ENCODE data around the gene DHRS4. TPM values are rescaled to one million over a fixed set of nuclear protein-coding genes. Genes with fewer than 3 reads are reported as not detected.

Gene DHRS4
- total and polyA plus RNA-seq, 2 of the 13 experiments (the other 11 are each of a cell fraction or from before 2014, with no cell fraction given), result 23.9 to 45.1 TPM

DNA sequence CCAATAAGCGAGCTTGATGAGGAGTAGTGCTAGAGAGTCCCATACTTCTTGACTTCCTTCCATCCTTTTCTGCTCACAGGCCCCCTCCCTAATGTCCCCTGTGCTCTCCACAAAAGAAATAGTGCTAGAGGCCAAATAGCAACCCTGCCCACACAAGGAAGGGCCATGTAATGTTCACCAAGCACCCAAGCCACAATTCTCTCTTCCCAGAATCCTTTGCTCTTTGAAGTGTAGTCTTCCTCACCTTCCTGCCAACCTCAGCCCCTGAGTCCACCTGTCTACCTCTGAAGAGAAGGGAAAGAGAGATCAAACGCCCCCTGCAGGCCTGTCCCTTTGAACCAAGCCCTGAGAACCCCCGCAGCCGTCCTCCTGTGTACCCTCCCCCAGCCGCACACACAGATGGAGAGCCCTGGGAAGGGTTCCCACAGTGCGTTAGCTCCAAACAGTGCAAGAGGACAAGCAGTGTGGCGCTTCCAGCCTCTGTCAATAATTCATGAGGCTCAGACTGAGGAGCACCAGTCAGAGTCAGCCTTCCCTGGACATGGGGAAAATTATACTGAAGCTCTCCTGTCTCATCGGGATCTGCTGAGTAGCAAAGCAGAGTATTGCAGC lies 1.9 kb upstream of the DHRS4 start (continued):
- TF ChIP-seq WIZ (CRISPR knock-in tag; IDR thresholded peaks at IDR 0.05), result peak; percentile 79; the same call in 1 of the 2 replicates
- TF ChIP-seq, protein P1, sequence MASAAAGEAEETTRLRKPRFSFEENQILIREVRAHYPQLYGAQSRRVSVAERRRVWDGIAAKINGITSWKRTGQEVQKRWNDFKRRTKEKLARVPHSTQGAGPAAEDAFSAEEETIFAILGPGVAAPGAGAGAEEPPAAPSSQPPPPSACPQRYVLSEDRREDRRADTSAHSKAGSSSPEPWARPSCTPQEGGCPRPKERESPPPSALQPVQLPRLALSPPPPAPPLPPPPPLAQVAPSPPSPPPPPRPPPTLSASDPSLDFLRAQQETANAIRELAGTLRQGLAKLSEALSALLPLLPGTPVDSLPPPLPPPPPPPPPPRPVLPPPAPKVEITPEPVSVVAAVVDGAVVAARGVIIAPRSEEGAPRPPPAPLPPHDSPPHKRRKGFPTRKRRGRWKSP (CRISPR knock-in tag; IDR thresholded peaks at IDR 0.05), result peak; percentile 79; the same call in 1 of the 2 replicates
- no peak for TF ChIP-seq ZFP82 (CRISPR knock-in tag; IDR thresholded peaks at IDR 0.05; ENCODE audit: borderline replicate concordance)
- peak; percentile 88 for TF ChIP-seq ZNF263 (CRISPR knock-in tag; IDR thresholded peaks at IDR 0.05)
- TF ChIP-seq, protein P2, sequence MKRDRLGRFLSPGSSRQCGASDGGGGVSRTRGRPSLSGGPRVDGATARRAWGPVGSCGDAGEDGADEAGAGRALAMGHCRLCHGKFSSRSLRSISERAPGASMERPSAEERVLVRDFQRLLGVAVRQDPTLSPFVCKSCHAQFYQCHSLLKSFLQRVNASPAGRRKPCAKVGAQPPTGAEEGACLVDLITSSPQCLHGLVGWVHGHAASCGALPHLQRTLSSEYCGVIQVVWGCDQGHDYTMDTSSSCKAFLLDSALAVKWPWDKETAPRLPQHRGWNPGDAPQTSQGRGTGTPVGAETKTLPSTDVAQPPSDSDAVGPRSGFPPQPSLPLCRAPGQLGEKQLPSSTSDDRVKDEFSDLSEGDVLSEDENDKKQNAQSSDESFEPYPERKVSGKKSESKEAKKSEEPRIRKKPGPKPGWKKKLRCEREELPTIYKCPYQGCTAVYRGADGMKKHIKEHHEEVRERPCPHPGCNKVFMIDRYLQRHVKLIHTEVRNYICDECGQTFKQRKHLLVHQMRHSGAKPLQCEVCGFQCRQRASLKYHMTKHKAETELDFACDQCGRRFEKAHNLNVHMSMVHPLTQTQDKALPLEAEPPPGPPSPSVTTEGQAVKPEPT (CRISPR knock-in tag; IDR thresholded peaks at IDR 0.05; ENCODE audit: low read depth), result peak; percentile 37; the same call in 1 of the 2 replicates
- TF ChIP-seq ZNF792 (CRISPR knock-in tag; IDR thresholded peaks at IDR 0.05), result peak; percentile 28; the same call in 1 of the 2 replicates
- 0 out of 2 replicates have a peak, but pooled peaks have one; percentile 15 for TF ChIP-seq KLF12 (CRISPR knock-in tag; IDR thresholded peaks at IDR 0.05; ENCODE audit: borderline replicate concordance)
- TF ChIP-seq ZFX (CRISPR knock-in tag; IDR thresholded peaks at IDR 0.05; ENCODE audit: low read depth), result no peak; the same call in 1 of the 2 replicates
- no peak; the same call in 1 of the 2 replicates for TF ChIP-seq ZNF589 (CRISPR knock-in tag; conservative IDR thresholded peaks at IDR 0.05)
- TF ChIP-seq ZNF230 (CRISPR knock-in tag; IDR thresholded peaks at IDR 0.05), result 0 out of 2 replicates have a peak, but pooled peaks have one; percentile 16
- TF ChIP-seq, protein P3, sequence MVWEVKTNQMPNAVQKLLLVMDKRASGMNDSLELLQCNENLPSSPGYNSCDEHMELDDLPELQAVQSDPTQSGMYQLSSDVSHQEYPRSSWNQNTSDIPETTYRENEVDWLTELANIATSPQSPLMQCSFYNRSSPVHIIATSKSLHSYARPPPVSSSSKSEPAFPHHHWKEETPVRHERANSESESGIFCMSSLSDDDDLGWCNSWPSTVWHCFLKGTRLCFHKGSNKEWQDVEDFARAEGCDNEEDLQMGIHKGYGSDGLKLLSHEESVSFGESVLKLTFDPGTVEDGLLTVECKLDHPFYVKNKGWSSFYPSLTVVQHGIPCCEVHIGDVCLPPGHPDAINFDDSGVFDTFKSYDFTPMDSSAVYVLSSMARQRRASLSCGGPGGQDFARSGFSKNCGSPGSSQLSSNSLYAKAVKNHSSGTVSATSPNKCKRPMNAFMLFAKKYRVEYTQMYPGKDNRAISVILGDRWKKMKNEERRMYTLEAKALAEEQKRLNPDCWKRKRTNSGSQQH (CRISPR knock-in tag; IDR thresholded peaks at IDR 0.05; ENCODE audit: low read depth), result no peak
- TF ChIP-seq, protein P4, sequence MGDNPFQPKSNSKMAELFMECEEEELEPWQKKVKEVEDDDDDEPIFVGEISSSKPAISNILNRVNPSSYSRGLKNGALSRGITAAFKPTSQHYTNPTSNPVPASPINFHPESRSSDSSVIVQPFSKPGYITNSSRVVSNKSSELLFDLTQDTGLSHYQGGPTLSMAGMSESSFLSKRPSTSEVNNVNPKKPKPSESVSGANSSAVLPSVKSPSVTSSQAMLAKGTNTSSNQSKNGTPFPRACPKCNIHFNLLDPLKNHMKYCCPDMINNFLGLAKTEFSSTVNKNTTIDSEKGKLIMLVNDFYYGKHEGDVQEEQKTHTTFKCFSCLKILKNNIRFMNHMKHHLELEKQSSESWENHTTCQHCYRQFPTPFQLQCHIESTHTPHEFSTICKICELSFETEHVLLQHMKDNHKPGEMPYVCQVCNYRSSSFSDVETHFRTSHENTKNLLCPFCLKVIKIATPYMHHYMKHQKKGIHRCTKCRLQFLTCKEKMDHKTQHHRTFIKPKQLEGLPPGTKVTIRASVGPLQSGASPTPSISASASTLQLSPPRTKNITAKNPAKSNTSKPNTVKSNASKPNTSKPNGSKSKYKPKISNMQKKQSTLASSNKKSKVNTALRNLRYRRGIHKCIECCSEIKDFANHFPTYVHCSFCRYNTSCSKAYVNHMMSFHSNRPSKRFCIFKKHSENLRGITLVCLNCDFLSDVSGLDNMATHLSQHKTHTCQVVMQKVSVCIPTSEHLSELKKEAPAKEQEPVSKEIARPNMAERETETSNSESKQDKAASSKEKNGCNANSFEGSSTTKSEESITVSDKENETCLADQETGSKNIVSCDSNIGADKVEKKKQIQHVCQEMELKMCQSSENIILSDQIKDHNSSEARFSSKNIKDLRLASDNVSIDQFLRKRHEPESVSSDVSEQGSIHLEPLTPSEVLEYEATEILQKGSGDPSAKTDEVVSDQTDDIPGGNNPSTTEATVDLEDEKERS (CRISPR knock-in tag; IDR thresholded peaks at IDR 0.05), result 0 out of 2 replicates have a peak, but pooled peaks have one; percentile 64
- no peak; the same call in 1 of the 2 replicates for TF ChIP-seq ZSCAN20 (CRISPR knock-in tag; IDR thresholded peaks at IDR 0.05; ENCODE audit: borderline replicate concordance)
- TF ChIP-seq, protein P5, sequence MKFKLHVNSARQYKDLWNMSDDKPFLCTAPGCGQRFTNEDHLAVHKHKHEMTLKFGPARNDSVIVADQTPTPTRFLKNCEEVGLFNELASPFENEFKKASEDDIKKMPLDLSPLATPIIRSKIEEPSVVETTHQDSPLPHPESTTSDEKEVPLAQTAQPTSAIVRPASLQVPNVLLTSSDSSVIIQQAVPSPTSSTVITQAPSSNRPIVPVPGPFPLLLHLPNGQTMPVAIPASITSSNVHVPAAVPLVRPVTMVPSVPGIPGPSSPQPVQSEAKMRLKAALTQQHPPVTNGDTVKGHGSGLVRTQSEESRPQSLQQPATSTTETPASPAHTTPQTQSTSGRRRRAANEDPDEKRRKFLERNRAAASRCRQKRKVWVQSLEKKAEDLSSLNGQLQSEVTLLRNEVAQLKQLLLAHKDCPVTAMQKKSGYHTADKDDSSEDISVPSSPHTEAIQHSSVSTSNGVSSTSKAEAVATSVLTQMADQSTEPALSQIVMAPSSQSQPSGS (CRISPR knock-in tag; IDR thresholded peaks at IDR 0.05), result no peak
- TF ChIP-seq ZNF720 (CRISPR knock-in tag; IDR thresholded peaks at IDR 0.05), result no peak
- TF ChIP-seq ZBTB20 (CRISPR knock-in tag; IDR thresholded peaks at IDR 0.05; ENCODE audit: borderline replicate concordance, low read depth), result 0 out of 2 replicates have a peak, but pooled peaks have one; percentile 23
- TF ChIP-seq HCFC1 (IDR thresholded peaks at IDR 0.05; ENCODE audit: low read depth, low read length), result 0 out of 2 replicates have a peak, but pooled peaks have one; percentile 18
- TF ChIP-seq ZNF713 (CRISPR knock-in tag; IDR thresholded peaks at IDR 0.05), result no peak
- TF ChIP-seq ZMYM4 (CRISPR knock-in tag; IDR thresholded peaks at IDR 0.05), result peak; percentile 79
- TF ChIP-seq RFX5 (IDR thresholded peaks at IDR 0.05; ENCODE audit: low read depth, low read length), result no peak
